Neural cell (in vitro differentiated cells): ENCODE data around the gene PPIL6. TPM values are rescaled to one million over a fixed set of nuclear protein-coding genes. Genes with fewer than 3 reads are reported as not detected.

ENCODE experiments used
- H2AFZ ChIP-seq: fragments of 200-600, 300-800 bp; sonication (generic), shearing (Covaris generic); 2 replicates; pipeline ENCODE4 v1.6.0; 2014; ENCODE audit warnings: low read depth, mild to moderate bottlenecking, antibody characterized with exemption, low read length, moderate library complexity
- H3F3A ChIP-seq: fragments of 200-600 bp; shearing (Covaris generic); 2 replicates; pipeline ENCODE4 v1.6.1; 2016; ENCODE audit warnings: mild to moderate bottlenecking, moderate library complexity, mixed read lengths, antibody characterized with exemption, low read length; ENCODE audit not compliant: insufficient read depth, poor library complexity, severe bottlenecking
- H3K27ac ChIP-seq: fragments of 200-600, 300-800 bp; sonication (generic), shearing (Covaris generic); 2 replicates; pipeline ENCODE4 v1.5.1; 2014; ENCODE audit warnings: mild to moderate bottlenecking, low read length, moderate library complexity
- H3K27me3 ChIP-seq: fragments of 300-800, 200-600 bp; sonication (generic), shearing (Covaris generic); 2 replicates; pipeline ENCODE4 v1.6.0; 2014; ENCODE audit warnings: mild to moderate bottlenecking, low read depth, low read length, moderate library complexity; ENCODE audit not compliant: insufficient read depth
- H3K36me3 ChIP-seq: fragments of 300-800, 200-600 bp; sonication (generic), shearing (Covaris generic); 2 replicates; pipeline ENCODE4 v1.5.1; 2014; ENCODE audit warnings: mild to moderate bottlenecking, antibody characterized with exemption, low read length, moderate library complexity; ENCODE audit not compliant: insufficient read depth
- H3K4me2 ChIP-seq: fragments of 300-800, 200-600 bp; sonication (generic), shearing (Covaris generic); 2 replicates; pipeline ENCODE4 v1.6.0; 2014; ENCODE audit warnings: mild to moderate bottlenecking, low read length
- H3K4me3 ChIP-seq: fragments of 300-800, 200-600 bp; sonication (generic), shearing (Covaris generic); 2 replicates; pipeline ENCODE4 v1.5.1; 2014; ENCODE audit warnings: mild to moderate bottlenecking, low read length, moderate library complexity
- H3K79me2 ChIP-seq: fragments of 200-600 bp; shearing (Covaris generic); replicated peaks from 2 replicates; pipeline ENCODE4 v1.6.0; 2014; ENCODE audit warnings: mild to moderate bottlenecking, low read length, moderate library complexity; ENCODE audit not compliant: insufficient read depth
- H3K9ac ChIP-seq: fragments of 300-800, 200-600 bp; sonication (generic), shearing (Covaris generic); 2 replicates; pipeline ENCODE4 v1.6.1; 2016; ENCODE audit warnings: mild to moderate bottlenecking, low read length, mixed read lengths
- H3K9me2 ChIP-seq: fragments of 200-600 bp; shearing (Covaris generic); 2 replicates; pipeline ENCODE4 v1.6.1; 2016; ENCODE audit warnings: mild to moderate bottlenecking, low read length, mixed read lengths; ENCODE audit not compliant: insufficient read depth
- H3K9me3 ChIP-seq: fragments of 200-600, 300-800 bp; sonication (generic), shearing (Covaris generic); 2 replicates; pipeline ENCODE4 v1.6.1; 2016; ENCODE audit warnings: mild to moderate bottlenecking, mixed run types, low read length, moderate library complexity, mixed read lengths
- H4K20me1 ChIP-seq: fragments of 200-600 bp; shearing (Covaris generic); 2 replicates; pipeline ENCODE4 v1.6.1; 2016; ENCODE audit warnings: mild to moderate bottlenecking, mixed run types; ENCODE audit not compliant: insufficient read depth
- CTCF ChIP-seq: fragments of 450-650 bp; IDR thresholded peaks from 2 replicates; pipeline ENCODE4 v1.5.1; 2014; ENCODE audit warnings: antibody characterized with exemption, mild to moderate bottlenecking, moderate library complexity; ENCODE audit not compliant: poor library complexity, severe bottlenecking
- EP300 ChIP-seq: fragments of 450-650 bp; conservative IDR thresholded peaks from 2 replicates; pipeline ENCODE4 v1.6.1; 2014; ENCODE audit warnings: antibody characterized with exemption, mild to moderate bottlenecking, moderate library complexity; ENCODE audit not compliant: poor library complexity, severe bottlenecking
- EZH2 ChIP-seq: fragments of 200-600, 300-800 bp; shearing (Covaris generic), sonication (generic); IDR thresholded peaks from 2 replicates; pipeline ENCODE4 v1.6.1; 2014; ENCODE audit warnings: antibody characterized with exemption, low read length, borderline replicate concordance, mild to moderate bottlenecking; ENCODE audit not compliant: insufficient read depth, poor library complexity, severe bottlenecking
- MXI1 ChIP-seq: fragments of 450-650 bp; conservative IDR thresholded peaks from 2 replicates; pipeline ENCODE4 v1.6.1; 2014; ENCODE audit warnings: antibody characterized with exemption, mild to moderate bottlenecking; ENCODE audit not compliant: poor library complexity, severe bottlenecking
- POLR2AphosphoS5 ChIP-seq: IDR thresholded peaks from 2 replicates; pipeline ENCODE4 v1.6.1; 2012
- RAD21 ChIP-seq: fragments of 450-650 bp; conservative IDR thresholded peaks from 2 replicates; pipeline ENCODE4 v1.6.1; 2014; ENCODE audit warnings: antibody characterized with exemption, mild to moderate bottlenecking, moderate library complexity
- REST ChIP-seq: IDR thresholded peaks from 2 replicates; pipeline ENCODE4 v1.6.1; 2012; ENCODE audit warnings: borderline replicate concordance
- SMC3 ChIP-seq: fragments of 450-650 bp; conservative IDR thresholded peaks from 2 replicates; pipeline ENCODE4 v1.6.1; 2014; ENCODE audit warnings: antibody characterized with exemption, mild to moderate bottlenecking, moderate library complexity; ENCODE audit not compliant: poor library complexity
- TAF1 ChIP-seq: IDR thresholded peaks from 2 replicates; pipeline ENCODE4 v1.6.1; 2012; ENCODE audit warnings: low read depth
- polyA plus RNA-seq: library from polyadenylated mRNA; depleted of rRNA; stranded (reverse); fragments of >200 nt; gene quantifications from 2 replicates; pipeline ENCODE4 v1.2.3, GENCODE V29; 2014

The PPIL6 gene
- polyA plus RNA-seq, 1 donor from 2014 or later: 11.8 TPM

DNA sequence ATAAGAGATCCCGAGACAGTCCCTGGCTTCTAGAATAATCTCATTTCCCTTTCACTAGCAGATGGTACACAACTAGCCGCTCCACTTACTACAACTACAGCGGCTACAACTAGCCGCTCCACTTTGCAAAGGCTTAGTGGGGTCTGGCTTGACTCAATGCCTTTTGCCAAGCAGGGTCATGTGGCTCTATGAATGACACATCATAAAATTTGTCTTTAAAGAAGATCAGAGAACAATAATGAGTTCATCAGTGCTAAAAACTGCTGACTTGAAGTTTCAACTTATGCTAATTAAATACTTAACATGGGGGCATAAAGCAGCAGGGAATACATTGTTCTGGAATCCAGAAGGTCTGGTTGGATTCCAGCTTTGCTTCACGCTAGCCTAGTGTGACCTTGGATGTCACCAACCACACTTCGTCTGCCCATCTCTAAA lies 17.2 kb upstream of the PPIL6 start:
- Histone ChIP-seq H3K27me3 (no peaks in the 10 kb centered on the region), H3K4me3 (no peak overlapping the region), H3K9ac (no peak overlapping the region), H3K79me2 (peaks cover 8% of the 10 kb centered on the region), H3F3A (no peaks in the 10 kb centered on the region), H4K20me1 (no peaks in the 10 kb centered on the region), H2AFZ (no peak overlapping the region), H3K9me3 (no peaks in the 10 kb centered on the region), H3K9me2 (no peaks in the 10 kb centered on the region), H3K4me2 (no peak overlapping the region), H3K36me3 (peaks cover 8% of the 10 kb centered on the region), H3K27ac (no peak overlapping the region)
- TF ChIP-seq SMC3: no peak
- TF ChIP-seq EP300: no peak
- no peak for TF ChIP-seq CTCF
- no peak for TF ChIP-seq RAD21
- no peak for TF ChIP-seq MXI1
- TF ChIP-seq EZH2: no peak
- no peak for TF ChIP-seq TAF1
- no peak for TF ChIP-seq POLR2AphosphoS5
- TF ChIP-seq REST: no peak

- no peaks in the 10 kb centered on the region for H3F3A ChIP-seq
- H3K9ac ChIP-seq: peak overlapping the region; percentile 94
- H4K20me1 ChIP-seq: no peaks in the 10 kb centered on the region
- H3K79me2 ChIP-seq: peaks cover 8% of the 10 kb centered on the region
- no peak overlapping the region for H2AFZ ChIP-seq
- H3K27ac ChIP-seq: no peak overlapping the region
- H3K27me3 ChIP-seq: no peaks in the 10 kb centered on the region
- H3K9me2 ChIP-seq: no peaks in the 10 kb centered on the region
- peak overlapping the region; percentile 88 for H3K4me2 ChIP-seq
- TF ChIP-seq TAF1 (no peak), EZH2 (no peak), RAD21 (no peak), SMC3 (no peak), EP300 (no peak), POLR2AphosphoS5 (no peak)
- H3K4me3 ChIP-seq: peak overlapping the region; percentile 97
- H3K36me3 ChIP-seq: peaks cover 2% of the 10 kb centered on the region
- H3K9me3 ChIP-seq: no peaks in the 10 kb centered on the region
These were observed 16.5 kb upstream of the PPIL6 start for GRCh38 chr6:109456710-109457561.
